Nephron progenitor cell (in vitro differentiated cells): ENCODE results near the gene IL10RA.

Experiments used
- DNase-seq: peaks from one replicate; pipeline ENCODE4 v3.0.0; 2021
- H3K27ac Mint-ChIP-seq: 2 replicates; pipeline ENCODE4 v1.8.0; 2021; ENCODE audit warnings: mild to moderate bottlenecking, moderate library complexity, mixed read lengths
- H3K27me3 Mint-ChIP-seq: 2 replicates; pipeline ENCODE4 v1.8.0; 2021; ENCODE audit warnings: mild to moderate bottlenecking, low read depth, mixed read lengths; ENCODE audit not compliant: poor library complexity
- H3K36me3 Mint-ChIP-seq: 2 replicates; pipeline ENCODE4 v1.8.0; 2021; ENCODE audit warnings: low read depth, mixed read lengths
- H3K4me1 Mint-ChIP-seq: 2 replicates; pipeline ENCODE4 v1.8.0; 2021; ENCODE audit warnings: mixed read lengths
- H3K4me3 Mint-ChIP-seq: 2 replicates; pipeline ENCODE4 v1.8.0; 2021; ENCODE audit warnings: mild to moderate bottlenecking, moderate library complexity, mixed read lengths
- H3K9me3 Mint-ChIP-seq: 2 replicates; pipeline ENCODE4 v1.8.0; 2021; ENCODE audit warnings: mild to moderate bottlenecking, moderate library complexity, mixed read lengths
- CTCF ChIP-seq: fragments of 200-600 bp; sonication (generic); IDR thresholded peaks from 2 replicates; pipeline ENCODE4 v1.5.0; 2021; ENCODE audit warnings: antibody characterized with exemption

IL10RA gene

DNA sequence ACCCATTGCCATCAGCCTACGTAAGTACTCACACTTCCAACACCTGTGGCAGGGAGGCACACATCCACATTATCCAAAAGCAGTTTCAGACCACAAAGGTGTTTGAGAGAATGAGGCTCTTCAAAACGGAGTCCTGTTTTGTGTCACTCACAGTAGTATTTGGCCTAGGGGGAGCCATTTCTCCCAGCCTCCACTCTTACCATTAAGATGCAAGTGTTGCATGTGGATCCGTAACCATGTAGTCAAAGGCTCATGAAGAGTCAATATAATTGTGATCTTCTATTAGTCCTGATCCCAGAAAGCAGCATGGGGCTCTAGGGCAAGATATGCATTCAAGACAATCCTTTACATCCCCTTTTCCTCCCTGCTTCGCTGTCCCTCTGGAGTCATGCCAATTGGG, 41.5 kb downstream of the IL10RA start:
- Mint-ChIP-seq H3K27ac (no peak overlapping the region), H3K4me3 (no peak overlapping the region), H3K9me3 (peaks cover 14% of the 10 kb centered on the region), H3K27me3 (peaks cover 18% of the 10 kb centered on the region), H3K4me1 (no peaks in the 10 kb centered on the region), H3K36me3 (no peaks in the 10 kb centered on the region)
- no peak for TF ChIP-seq CTCF
- no peak for DNase-seq

- H3K27me3 Mint-ChIP-seq, result peaks cover 18% of the 10 kb centered on the region
- H3K4me1 Mint-ChIP-seq, result no peaks in the 10 kb centered on the region
- no peak overlapping the region for H3K27ac Mint-ChIP-seq
- no peaks in the 10 kb centered on the region for H3K36me3 Mint-ChIP-seq
- TF ChIP-seq CTCF, result no peak
- no peak overlapping the region for H3K4me3 Mint-ChIP-seq
- DNase-seq, result no peak
- H3K9me3 Mint-ChIP-seq, result peaks cover 14% of the 10 kb centered on the region
These were observed 42.4 kb downstream of the IL10RA start for GRCh38 chr11:118028626-118029025.

GRCh38 chr11:118033443-118033842, 47.2 kb downstream of the IL10RA start:
- no peaks in the 10 kb centered on the region for H3K9me3 Mint-ChIP-seq
- no peak for TF ChIP-seq CTCF
- H3K27me3 Mint-ChIP-seq, result peaks cover 15% of the 10 kb centered on the region
- H3K36me3 Mint-ChIP-seq, result no peaks in the 10 kb centered on the region
- H3K27ac Mint-ChIP-seq, result no peak overlapping the region
- H3K4me3 Mint-ChIP-seq, result no peak overlapping the region
- no peaks in the 10 kb centered on the region for H3K4me1 Mint-ChIP-seq
- no peak for DNase-seq

- Mint-ChIP-seq H3K4me3 (no peak overlapping the region), H3K27ac (no peak overlapping the region), H3K36me3 (no peaks in the 10 kb centered on the region), H3K9me3 (no peaks in the 10 kb centered on the region), H3K4me1 (no peaks in the 10 kb centered on the region), H3K27me3 (peaks cover 37% of the 10 kb centered on the region)
- no peak for DNase-seq
- TF ChIP-seq CTCF, result no peak
These were observed 55.9 kb downstream of the IL10RA start for GRCh38 chr11:118042141-118042540.

DNA sequence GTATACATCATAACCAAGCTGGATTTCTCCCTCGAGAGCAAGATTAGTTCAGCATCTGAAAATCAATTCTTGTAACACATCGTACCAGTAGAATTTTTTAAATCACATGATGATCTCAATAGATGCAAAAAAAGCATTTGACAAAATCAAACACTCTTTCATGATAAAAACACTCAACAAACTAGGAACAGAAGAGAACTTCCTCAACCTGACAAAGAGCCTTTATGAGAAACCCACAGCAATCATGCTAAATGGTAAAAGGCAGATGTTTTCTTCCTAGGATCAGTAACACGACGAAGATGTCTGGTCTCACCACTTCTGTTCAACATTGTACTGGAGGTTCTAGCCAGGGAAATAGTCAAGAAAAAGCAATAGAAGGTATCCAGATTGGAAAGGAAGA, 56.6 kb downstream of the IL10RA start:
- Mint-ChIP-seq H3K4me3 (no peak overlapping the region), H3K27ac (no peak overlapping the region), H3K4me1 (no peaks in the 10 kb centered on the region), H3K36me3 (no peaks in the 10 kb centered on the region), H3K9me3 (no peaks in the 10 kb centered on the region), H3K27me3 (peaks cover 37% of the 10 kb centered on the region)
- no peak for TF ChIP-seq CTCF
- no peak for DNase-seq

DNA sequence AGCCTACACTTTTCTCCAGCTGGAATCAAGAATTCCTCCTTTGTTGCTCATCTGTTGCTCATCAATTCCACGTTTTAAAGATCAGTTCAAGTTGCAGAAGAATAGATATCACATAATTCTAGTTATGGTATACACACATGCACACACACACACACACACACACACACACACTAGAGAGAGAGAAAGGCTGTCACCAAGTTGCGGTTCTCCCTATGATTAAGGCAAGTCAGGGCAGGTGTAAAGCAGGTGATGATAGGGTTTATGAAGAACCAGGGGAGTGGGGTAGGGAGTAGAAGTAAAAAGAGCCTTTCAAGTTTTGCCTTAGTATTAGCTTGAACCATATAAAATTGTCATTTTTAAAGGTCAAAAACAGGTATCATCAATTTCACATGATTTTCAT, 59.0 kb downstream of the IL10RA start:
- no peaks in the 10 kb centered on the region for H3K9me3 Mint-ChIP-seq
- no peak for TF ChIP-seq CTCF
- no peak for DNase-seq
- H3K27me3 Mint-ChIP-seq, result peaks cover 40% of the 10 kb centered on the region
- no peaks in the 10 kb centered on the region for H3K36me3 Mint-ChIP-seq
- H3K27ac Mint-ChIP-seq, result no peak overlapping the region
- H3K4me1 Mint-ChIP-seq, result no peaks in the 10 kb centered on the region
- no peak overlapping the region for H3K4me3 Mint-ChIP-seq
